WTC11 (cell line): ENCODE results near the gene DSE. TPM values are rescaled to one million over a fixed set of nuclear protein-coding genes. Genes with fewer than 3 reads are reported as not detected.

Experiments
- ATAC-seq: fragments of 200-7000 bp; cut with Tn5 transposase; 2 replicates; pipeline ENCODE4 v1.10.0; 2021; ENCODE audit warnings: mild to moderate bottlenecking, moderate library complexity
- CTCF ChIA-PET: fragments of 300-600 bp; sonication (Branson Sonifier 250); formaldehyde crosslinking; loops from one replicate; lab custom pipeline; 2021; ENCODE audit warnings: antibody characterized with exemption; lab: Charles Lee
- POLR2A ChIA-PET: fragments of 350-600 bp; sonication (Branson Sonifier 250); formaldehyde crosslinking; loops from one replicate; lab custom pipeline; 2021; ENCODE audit warnings: antibody characterized with exemption; lab: Charles Lee
- DNase-seq: peaks from one replicate; pipeline ENCODE4 v3.0.0; 2021; ENCODE audit warnings: low spot score
- H3K27ac Mint-ChIP-seq: 2 replicates; pipeline ENCODE4 v1.8.0; 2021; ENCODE audit warnings: mixed read lengths
- H3K27me3 Mint-ChIP-seq: 2 replicates; pipeline ENCODE4 v1.8.0; 2021; ENCODE audit warnings: low read depth, mild to moderate bottlenecking, moderate library complexity, mixed read lengths
- H3K36me3 Mint-ChIP-seq: 2 replicates; pipeline ENCODE4 v1.8.0; 2021; ENCODE audit warnings: mixed read lengths
- H3K4me1 Mint-ChIP-seq: 2 replicates; pipeline ENCODE4 v1.8.0; 2022; ENCODE audit warnings: mixed read lengths
- H3K4me3 Mint-ChIP-seq: 2 replicates; pipeline ENCODE4 v1.8.0; 2021; ENCODE audit warnings: mild to moderate bottlenecking, moderate library complexity, mixed read lengths
- H3K9me3 Mint-ChIP-seq: 2 replicates; pipeline ENCODE4 v1.8.0; 2021; ENCODE audit warnings: mixed read lengths
- AFF4 ChIP-seq: sonication (generic); formaldehyde crosslinking; IDR thresholded peaks from 2 replicates; pipeline ENCODE4 v1.8.1; 2023; ENCODE audit warnings: mild to moderate bottlenecking, missing genetic modification reagents, borderline replicate concordance
- AR ChIP-seq: fragments of 250-450 bp; sonication (Bioruptor Pico); IDR thresholded peaks from 2 replicates; pipeline ENCODE4 v1.9.0; 2021; ENCODE audit warnings: mild to moderate bottlenecking
- ATF1 ChIP-seq: sonication (generic); formaldehyde crosslinking; IDR thresholded peaks from 2 replicates; pipeline ENCODE4 v1.8.1; 2023; ENCODE audit warnings: mild to moderate bottlenecking, moderate library complexity, missing genetic modification reagents
- ATF3 ChIP-seq: sonication (generic); formaldehyde crosslinking; conservative IDR thresholded peaks from 2 replicates; pipeline ENCODE4 v1.8.1; 2022; ENCODE audit warnings: mild to moderate bottlenecking, missing genetic modification reagents
- ERG ChIP-seq: fragments of 250-450 bp; sonication (Bioruptor Pico); IDR thresholded peaks from 2 replicates; pipeline ENCODE4 v1.8.0; 2021; ENCODE audit warnings: mild to moderate bottlenecking
- GABPB1 ChIP-seq: sonication (generic); formaldehyde crosslinking; IDR thresholded peaks from 2 replicates; pipeline ENCODE4 v1.8.1; 2023; ENCODE audit warnings: mild to moderate bottlenecking, missing genetic modification reagents
- GTF2I ChIP-seq: fragments of 250-450 bp; sonication (Bioruptor Pico); conservative IDR thresholded peaks from 2 replicates; pipeline ENCODE4 v1.4.0; 2021; ENCODE audit warnings: mild to moderate bottlenecking
- HMGA2 ChIP-seq: fragments of 250-450 bp; sonication (Bioruptor Pico); IDR thresholded peaks from 2 replicates; pipeline ENCODE4 v1.4.0; 2021; ENCODE audit warnings: mild to moderate bottlenecking, moderate library complexity
- IRF1 ChIP-seq: sonication (generic); formaldehyde crosslinking; IDR thresholded peaks from 2 replicates; pipeline ENCODE4 v1.8.0; 2023; ENCODE audit warnings: missing genetic modification reagents
- IRF2 ChIP-seq: sonication (generic); formaldehyde crosslinking; IDR thresholded peaks from 2 replicates; pipeline ENCODE4 v1.8.0; 2022; ENCODE audit warnings: low read depth, missing genetic modification reagents, borderline replicate concordance
- MAX ChIP-seq: sonication (generic); formaldehyde crosslinking; IDR thresholded peaks from 2 replicates; pipeline ENCODE4 v1.8.0; 2022; ENCODE audit warnings: mild to moderate bottlenecking, missing genetic modification reagents
- MXD4 ChIP-seq: fragments of 250-450 bp; sonication (Bioruptor Pico); IDR thresholded peaks from 2 replicates; pipeline ENCODE4 v1.8.0; 2021; ENCODE audit warnings: mild to moderate bottlenecking, moderate library complexity, borderline replicate concordance
- MYBL2 ChIP-seq: sonication (generic); formaldehyde crosslinking; IDR thresholded peaks from 2 replicates; pipeline ENCODE4 v1.8.1; 2023; ENCODE audit warnings: mild to moderate bottlenecking, moderate library complexity, missing genetic modification reagents
- SMAD3 ChIP-seq: sonication (generic); formaldehyde crosslinking; IDR thresholded peaks from 2 replicates; pipeline ENCODE4 v1.8.0; 2022; ENCODE audit warnings: missing genetic modification reagents, mild to moderate bottlenecking, borderline replicate concordance
- TEAD1 ChIP-seq: sonication (generic); formaldehyde crosslinking; IDR thresholded peaks from 2 replicates; pipeline ENCODE4 v1.8.0; 2022; ENCODE audit warnings: mild to moderate bottlenecking, missing genetic modification reagents
- ZNF396 ChIP-seq: fragments of 250-450 bp; sonication (Bioruptor Pico); IDR thresholded peaks from 2 replicates; pipeline ENCODE4 v1.8.0; 2021; ENCODE audit warnings: mild to moderate bottlenecking, moderate library complexity, borderline replicate concordance
- ZSCAN18 ChIP-seq: fragments of 250-450 bp; sonication (Bioruptor Pico); IDR thresholded peaks from 2 replicates; pipeline ENCODE4 v2.1.2; 2022; ENCODE audit warnings: mild to moderate bottlenecking, moderate library complexity
- total RNA-seq: library from RNA; stranded (reverse); gene quantifications from 3 replicates; pipeline ENCODE4 v1.2.3, GENCODE V29; 2021

DSE gene
- total RNA-seq, 1 experiment from 2014 or later: 78.3 TPM

GRCh38 chr6:116402108-116402937, 31.6 kb downstream of the DSE start (continued):
- no peak for TF ChIP-seq SMAD3 (CRISPR knock-in tag)
- no peak for TF ChIP-seq AR (CRISPR knock-in tag)
- TF ChIP-seq ERG (CRISPR knock-in tag): no peak
- no peak for TF ChIP-seq MYBL2
- no peak for TF ChIP-seq TEAD1 (CRISPR knock-in tag)
- no peak for TF ChIP-seq AFF4
- no peak for TF ChIP-seq MAX
- TF ChIP-seq IRF1: no peak
- TF ChIP-seq ATF3: no peak
- no peak for TF ChIP-seq ZNF396 (CRISPR knock-in tag)
- TF ChIP-seq ZSCAN18 (CRISPR knock-in tag): no peak
- no peak for TF ChIP-seq IRF2 (CRISPR knock-in tag)
- no peak for TF ChIP-seq ATF1 (CRISPR knock-in tag)

- ChIA-PET POLR2A (no interaction called here), CTCF (interaction anchor here (2.6 kb wide), 1 partner anchor 9 kb away, joined by 10 read pairs; no protein-coding TSS in a partner anchor)
- no peaks in the 10 kb centered on the region for H3K9me3 Mint-ChIP-seq
- TF ChIP-seq GABPB1: no peak
- no peak for TF ChIP-seq GTF2I (CRISPR knock-in tag)
- peak; percentile 98 for TF ChIP-seq HMGA2 (CRISPR knock-in tag)
- no peak for TF ChIP-seq MXD4 (CRISPR knock-in tag)
- H3K4me1 Mint-ChIP-seq: peaks cover 57% of the 10 kb centered on the region
- peaks cover 10% of the 10 kb centered on the region; the same call in 1 of the 2 replicates for H3K36me3 Mint-ChIP-seq
- DNase-seq: no peak
- H3K4me3 Mint-ChIP-seq: no peak overlapping the region
- ATAC-seq: no peak
- H3K27ac Mint-ChIP-seq: no peak overlapping the region
- H3K27me3 Mint-ChIP-seq: no peaks in the 10 kb centered on the region
Measured at GRCh38 chr6:116403205-116403604, 32.5 kb downstream of the DSE start.
